ENCODE results near the gene KIF26B.

The KIF26B gene

DNA sequence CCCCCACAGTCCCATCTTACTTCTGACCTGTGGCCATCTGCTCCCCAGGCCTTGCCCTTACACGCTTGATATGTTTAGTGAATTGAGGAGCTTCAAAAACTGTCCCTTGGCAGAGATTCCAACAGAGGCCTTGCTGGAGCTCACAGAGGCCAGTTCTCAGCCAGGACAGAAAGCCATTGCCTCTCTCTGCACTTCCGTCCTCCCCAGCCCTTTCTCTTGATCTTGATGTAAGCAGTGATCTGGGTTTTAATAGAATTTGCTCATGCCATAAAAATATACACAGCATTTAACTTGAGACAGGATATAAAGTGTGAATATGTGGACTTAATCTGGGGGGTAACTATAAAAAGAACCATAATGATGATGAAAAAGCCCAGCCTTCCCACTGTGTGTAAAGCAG, 453.5 kb downstream of the KIF26B start:
- no peak for FAIRE-seq

DNA sequence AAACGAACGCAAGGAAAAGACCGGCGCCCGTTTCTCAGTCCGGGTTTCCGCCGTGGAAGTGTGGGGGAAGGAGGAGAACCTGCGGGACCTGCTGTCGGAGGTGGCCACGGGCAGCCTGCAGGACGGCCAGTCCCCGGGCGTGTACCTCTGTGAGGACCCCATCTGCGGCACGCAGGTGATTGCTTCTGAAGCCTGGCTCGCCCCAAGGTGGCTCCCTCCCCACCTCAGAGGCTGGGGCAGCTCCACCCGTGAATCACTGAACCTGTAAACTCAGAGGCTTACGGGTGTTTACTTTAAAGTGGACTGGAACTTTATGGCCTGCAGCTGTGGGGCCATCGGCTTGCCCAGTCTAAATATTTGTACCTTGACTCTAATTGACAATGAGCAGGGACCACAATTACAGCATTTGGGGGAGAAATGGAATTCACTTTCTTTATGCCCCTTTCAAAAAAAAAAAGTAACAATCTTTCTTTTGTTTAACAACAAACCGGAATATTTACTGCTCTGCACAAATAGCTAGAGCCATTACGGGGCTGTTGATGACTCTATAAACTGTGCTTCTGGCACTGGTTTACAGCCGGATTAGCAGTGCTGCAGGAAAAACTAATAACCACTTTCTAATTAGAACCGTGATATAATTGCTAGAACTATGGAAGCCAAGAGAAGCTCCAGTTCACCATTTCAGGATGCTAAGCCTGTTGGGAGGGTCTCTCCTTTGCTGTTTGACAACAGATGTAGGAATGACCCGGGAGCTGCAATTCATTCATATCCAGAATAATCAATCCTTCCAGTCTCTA, 454.8 kb downstream of the KIF26B start:
- no peak for FAIRE-seq

DNA sequence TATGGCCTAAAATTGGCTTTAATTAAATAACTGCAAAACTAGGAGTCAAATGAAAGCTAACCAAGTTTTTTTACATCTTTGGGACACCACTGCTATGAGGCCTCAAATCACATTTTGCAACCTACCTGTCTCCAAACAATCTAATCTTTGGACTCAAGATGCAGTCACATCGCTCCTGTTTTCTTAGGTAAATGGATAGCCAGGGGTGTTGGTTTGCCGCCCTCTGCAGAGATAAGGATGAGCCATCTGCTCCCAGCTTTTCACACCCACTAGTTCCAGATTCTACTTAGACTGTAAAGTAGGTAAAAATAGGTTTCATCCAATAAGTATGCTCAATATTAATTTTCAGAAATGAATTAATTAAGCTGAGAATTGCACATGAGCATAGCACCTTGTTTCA, 456.5 kb downstream of the KIF26B start:
- FAIRE-seq: no peak

DNA sequence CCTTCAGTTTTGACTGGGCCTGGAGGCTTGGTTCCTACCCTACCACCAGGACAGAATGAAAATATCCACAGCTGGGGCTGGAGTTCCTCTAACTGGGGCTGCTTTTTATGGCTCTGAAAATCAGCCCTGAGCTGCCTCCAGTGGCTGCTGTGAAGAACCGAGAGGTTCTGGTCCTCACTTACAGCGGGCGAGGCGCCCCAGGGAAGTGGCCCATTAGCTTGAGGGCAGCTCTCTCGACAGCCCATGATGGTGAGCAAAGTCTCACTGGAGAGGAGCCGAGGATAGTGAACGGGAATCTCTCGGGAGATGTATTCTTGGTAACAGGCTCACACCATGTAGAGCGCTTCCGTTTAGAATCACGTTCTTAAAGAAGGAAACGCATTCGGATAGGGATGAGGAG, 459.7 kb downstream of the KIF26B start:
- no peak for FAIRE-seq

DNA sequence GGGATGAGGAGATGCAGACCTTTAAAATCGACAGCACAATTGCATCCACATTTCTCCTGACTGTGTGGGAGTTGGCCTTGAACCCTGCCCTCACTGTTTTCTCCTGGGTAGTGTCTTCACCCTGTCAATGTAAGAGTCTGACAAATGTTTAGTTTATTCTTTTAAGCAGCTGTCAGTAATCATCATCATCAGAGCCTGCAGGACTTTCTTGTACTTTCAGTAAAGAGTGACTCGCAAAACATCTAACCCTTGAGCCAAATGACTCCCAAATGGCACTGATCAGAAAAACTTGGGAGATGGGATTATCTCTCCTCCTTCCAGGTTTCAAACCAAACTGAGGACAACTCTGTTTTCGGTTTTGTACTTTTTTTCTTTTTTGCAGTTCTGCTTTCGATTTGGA, 460.2 kb downstream of the KIF26B start:
- no peak for FAIRE-seq

DNA sequence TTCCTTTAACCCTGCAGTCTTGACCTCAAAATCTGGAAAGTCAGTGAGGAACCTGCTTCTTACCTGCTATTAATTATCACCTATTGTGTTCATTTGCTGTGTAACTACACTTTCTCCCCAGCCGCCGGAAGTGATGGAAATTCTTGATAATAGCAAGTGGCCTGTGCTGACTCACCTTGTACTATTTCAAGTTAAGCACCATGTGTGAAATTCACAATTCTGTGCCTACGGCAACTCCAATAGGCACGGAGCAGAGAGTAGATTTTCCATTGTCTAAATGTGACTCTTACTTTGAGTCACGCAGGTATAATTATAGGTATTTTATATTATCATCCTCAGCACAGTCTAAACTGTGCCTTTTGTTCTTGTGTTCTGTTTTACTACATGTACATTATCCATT, 466.8 kb downstream of the KIF26B start:
- FAIRE-seq: no peak

DNA sequence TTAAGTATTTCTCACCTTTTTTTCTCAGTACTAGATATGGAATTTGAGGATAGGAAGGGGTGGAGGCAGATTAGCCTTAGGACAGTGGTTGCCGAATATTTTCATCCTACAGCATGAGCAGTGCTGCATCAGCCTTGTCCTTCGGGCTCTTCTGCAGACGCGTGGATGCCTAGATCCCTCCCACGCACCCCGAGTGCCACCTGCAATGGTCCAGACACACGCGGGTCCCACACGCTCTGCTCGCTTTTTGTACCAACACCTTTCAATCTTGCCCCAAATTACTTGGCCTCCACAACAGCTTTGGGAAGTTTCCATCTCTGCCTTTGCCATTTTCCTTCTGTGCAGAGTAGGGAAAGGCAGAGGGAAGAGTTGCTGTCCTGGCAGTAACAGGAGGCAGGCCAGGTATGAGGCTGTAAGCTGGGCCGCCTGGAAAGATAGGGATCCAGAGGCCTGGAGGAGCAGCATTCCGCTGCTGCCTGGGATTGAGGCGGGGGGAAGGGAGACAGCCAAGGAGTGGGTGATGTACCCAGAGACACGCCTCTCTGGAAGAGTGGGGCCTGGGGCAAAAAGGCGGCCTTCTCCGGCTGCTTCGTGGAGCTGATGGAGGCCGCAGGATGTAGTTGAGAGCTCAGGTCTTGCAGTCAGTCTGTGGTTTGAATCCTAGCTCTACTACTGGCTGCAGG, 467.7 kb downstream of the KIF26B start:
- FAIRE-seq: no peak

DNA sequence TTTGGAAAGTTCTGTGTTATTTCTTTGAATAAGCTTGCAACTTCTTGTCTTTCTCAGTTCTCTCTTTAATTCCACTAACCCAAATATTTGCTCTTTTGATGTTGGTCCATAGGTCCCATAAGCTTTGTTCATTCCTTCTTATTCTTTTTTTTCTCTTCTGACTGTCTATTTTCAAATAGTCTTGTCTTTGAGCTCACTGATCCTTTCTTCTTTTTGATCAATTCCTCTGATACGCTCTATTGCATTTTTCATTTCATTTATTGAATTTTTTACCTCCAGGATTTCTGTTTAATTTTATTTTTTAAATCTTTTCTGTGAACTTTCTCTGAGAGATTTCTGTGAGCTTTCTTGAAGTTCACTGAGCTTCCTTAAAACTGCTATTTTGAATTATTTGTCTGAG, 486.6 kb downstream of the KIF26B start:
- FAIRE-seq: no peak

DNA sequence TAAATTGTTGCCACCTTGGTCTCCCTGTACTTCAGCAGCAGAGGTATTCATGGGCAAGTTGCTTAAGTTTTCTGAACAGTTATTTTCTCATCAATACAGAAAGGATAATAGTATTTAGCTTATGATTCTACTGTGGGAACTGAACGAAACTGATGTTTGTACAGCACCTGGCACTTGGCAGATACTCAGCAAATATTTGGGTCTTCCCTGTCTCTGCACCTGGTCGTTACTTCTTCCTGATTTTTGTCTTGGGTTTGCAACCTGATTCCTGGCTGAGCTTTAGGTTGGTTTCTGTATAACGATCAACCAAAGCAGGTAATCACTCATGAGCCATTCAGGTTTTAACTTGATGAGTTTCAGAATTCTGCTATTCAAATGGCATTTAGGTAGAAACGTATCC, 490.6 kb downstream of the KIF26B start:
- FAIRE-seq: no peak

DNA sequence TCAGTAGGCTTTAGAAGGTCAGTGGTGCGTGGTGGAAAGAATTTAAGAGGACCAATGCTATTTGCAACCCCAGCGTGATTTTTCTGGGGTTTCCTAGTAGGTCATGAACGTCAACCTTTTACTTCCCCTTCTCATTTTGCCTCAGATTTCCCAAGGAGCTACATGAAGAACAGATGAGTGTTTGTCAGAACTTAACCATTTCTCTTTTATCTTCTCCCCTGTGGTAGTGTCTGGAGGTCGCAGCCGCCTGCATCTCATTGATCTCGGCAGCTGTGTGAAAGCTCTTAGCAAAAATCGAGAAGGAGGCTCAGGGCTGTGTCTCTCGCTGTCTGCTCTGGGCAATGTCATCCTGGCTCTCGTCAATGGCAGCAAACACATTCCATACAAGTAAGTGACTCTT, 491.1 kb downstream of the KIF26B start:
- FAIRE-seq: no peak

DNA sequence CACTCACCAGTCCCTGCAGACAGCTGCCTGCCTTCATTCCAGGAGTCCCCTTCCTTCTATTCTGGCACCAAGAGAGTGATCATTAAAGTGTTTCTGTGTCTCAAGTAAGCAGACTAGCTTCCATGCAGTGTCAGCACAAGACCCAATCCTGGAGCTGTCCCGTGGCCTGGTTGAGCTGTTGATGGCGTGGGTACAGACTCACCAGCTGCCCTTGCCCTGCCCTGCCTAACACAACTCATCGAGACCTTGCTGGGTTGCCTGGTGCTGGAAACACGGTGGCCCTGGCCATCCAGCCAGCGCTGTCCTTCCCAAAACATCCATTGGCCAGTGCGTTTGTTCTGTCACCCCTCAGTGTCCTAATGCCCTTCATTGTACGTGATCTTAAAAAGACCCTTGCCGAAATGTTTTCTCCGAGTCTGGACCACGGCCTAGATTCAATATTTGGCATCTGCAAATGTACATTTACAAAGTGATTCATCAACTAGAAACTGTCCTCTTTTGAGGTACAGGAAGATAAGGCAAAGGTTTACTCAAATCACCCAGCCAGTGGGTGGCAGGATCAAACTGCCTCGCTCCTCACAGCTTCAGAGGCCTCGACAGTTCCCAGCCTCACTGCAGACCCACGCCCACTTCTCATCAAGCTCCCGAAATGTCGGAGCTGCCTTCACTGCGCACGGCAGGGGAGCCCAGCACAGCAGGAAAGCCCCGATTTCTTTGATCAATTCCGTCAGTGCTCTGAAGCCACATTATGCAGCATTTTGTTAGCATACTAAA, 494.2 kb downstream of the KIF26B start:
- no peak for FAIRE-seq

DNA sequence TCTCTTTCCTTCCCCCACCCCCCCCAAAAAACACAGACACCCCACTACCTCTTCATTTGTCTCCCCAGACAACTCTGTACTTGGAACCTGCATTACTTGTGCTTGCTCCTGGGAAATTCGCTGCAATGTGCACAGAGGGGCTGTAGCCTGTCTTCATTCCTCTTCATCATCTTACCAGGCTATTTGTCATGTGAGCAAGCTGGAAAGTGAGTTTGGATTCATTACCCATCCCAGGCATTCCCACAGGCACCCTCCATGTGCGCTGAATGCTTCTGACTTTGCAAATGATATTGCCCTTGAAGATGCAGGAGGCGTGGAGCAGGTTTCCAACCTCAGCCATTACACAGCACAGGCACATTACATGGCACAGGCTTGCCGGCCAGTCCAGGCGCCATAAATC, 494.9 kb downstream of the KIF26B start:
- no peak for FAIRE-seq

DNA sequence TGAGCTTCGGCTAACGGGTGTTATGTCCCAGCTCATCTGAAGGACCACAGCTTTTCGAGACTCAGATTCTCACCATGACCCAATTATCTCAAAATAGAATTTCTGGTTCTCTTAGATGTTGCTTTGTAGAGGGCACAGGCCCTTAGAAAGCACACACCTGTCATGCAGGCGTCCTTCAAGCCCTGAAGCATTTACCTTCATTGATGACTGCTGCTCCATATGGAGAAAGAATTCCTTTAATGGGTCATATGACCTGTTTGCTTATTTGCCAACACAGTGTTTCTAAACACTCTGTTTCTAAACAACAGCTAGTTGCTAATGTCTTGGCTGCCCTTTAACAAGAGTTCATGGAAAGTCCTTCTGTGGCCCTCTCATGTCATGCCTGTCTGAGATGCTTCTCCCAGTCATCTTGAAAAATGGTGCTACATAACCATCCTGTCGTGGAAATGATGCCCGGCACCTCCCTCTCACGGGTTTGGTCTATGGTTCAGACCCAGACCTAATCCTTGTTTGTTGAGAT, 495.7 kb downstream of the KIF26B start:
- FAIRE-seq: no peak

DNA sequence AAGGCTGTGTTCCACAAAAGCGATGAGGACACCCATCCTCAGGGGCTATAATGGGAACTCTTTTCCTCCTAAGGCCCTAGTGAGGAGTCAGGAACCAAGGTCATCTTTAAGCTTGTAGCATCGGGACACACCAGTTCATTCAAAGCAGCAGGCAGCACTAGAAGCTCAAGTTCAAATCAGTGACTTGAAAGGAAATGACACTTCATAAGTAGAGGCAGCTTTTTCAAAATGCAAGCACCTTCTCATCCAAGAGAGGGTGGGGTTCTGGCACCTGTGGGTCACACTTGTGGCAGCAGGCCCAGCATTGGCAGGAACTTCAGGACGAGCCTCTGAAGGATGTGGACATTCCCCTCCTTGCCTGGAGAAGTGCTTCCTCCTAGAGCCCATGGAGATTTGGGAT, 496.3 kb downstream of the KIF26B start:
- FAIRE-seq: no peak

DNA sequence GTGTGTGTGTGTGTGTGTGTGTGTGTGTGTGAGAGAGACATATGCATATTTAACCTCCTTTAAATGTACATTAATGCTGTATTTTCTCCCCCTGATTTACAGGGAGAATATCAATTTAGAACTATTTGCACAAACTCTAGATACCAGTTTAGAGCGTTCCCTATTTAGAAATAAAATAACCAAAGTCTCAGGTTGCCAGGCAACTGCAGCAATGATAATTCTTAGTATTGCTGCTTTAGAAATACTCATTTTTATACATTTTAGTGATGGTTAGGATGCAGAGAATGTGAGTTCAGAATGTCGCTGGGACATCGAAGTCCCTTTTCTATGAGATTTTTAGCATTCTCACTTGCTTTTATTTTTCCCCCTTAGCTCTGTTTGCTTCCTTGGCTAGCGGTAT, 497.3 kb downstream of the KIF26B start:
- no peak for FAIRE-seq

DNA sequence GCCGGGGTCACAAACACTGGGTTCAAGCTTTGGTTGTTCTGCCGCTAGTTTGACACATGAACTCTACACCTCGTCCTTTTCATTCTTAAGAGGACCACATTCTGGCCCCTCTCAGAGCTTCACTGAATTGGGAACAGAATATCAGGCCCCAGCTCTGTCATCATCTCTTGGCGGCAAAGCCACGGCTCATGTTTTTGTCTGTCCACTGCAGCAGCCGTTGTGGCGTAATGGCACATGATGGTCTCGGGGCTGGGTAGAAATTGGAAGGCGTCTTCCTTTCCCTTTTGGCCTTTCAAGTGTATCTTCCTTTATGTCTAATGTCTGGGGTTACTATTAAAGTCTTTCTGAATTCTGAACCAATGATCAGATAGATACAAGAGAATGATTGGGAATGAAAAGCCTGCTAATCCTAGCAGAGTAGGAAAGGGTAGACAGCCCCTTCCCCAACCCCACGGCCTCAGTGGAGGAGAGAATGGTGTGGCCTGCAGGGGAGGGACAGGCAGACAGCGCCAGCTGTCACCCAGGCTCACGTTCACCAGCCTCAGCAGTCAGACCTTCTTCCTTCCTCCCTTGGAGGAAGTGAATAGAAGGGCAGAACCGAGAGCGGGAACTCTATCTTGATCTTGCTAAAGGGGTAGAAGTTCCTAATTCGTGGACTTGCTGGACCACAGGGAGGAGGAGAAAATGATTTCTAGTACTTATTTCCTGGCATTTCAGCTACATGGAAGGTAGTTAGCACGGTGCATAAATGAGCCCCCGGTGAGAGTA, 498.1 kb downstream of the KIF26B start:
- no peak for FAIRE-seq

DNA sequence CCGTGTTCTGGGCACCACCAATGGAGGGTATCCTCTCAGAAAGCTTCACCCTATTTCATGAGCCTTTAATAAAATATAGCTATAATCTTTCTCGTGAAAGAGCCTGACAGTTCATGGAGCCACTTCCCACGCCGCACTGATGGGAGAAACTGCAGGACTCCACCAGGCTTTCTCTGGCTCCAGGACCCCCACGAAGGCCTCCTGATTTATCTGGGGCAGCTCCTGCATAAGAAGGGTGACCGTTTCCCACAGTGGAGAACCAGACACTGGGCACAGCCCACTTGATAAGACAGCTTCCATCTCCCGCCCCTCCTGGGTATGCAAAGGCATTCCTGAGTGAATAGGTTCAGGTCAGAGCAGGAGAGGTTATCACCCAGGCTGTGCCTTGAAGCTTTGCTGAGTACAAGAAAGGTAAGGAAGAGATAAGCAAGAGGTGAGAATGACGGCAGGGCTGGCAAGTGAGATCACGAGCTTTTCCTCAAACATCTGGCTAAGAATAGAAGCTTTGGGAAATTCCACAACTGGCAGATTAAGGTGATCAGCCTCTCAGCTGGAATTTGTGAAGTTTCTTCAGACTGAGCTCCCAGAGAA, 499.8 kb downstream of the KIF26B start:
- no peak for FAIRE-seq

DNA sequence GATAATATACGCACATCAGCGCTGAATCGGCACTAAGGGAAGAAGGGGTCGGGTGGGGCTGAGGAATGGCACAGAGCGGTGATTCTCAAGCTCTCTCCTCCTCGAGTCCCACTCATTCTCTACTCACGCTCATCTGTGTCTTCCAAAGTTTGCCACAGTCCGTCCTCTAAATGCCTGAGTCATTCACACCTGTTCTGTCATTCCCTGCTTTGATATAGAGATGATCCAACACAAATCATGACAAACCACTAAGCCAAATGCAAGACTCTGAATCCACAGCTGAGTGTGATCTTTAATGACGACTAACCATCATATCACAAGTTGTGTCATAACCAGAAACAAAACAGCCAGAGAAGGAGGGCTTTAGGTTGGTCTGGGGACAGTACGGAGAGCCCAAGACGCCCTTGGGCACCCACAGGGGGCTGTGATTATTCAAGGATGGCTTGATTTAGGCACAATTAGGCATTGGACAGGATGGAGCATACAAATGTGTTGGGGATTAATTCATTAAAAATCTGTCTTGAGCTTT, 501.5 kb downstream of the KIF26B start:
- FAIRE-seq: no peak

DNA sequence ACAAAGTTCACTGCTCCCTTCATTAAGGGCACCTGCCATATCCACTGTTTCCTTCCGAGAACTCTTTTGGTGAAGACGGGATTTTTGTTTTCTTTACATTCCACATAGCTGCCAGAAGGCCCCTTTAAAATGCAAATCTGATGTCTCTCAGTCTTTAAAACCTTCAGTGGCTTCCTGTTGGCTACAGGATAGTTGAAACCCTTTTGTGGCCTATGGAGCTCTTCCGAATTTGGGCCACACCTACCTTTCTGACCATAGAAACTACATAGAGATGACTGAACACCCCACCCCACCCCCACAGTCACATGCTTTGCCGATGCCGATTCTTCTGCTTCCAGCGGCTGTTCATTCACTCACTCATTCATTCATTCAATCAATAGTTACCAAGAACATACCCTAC, 502.6 kb downstream of the KIF26B start:
- no peak for FAIRE-seq

DNA sequence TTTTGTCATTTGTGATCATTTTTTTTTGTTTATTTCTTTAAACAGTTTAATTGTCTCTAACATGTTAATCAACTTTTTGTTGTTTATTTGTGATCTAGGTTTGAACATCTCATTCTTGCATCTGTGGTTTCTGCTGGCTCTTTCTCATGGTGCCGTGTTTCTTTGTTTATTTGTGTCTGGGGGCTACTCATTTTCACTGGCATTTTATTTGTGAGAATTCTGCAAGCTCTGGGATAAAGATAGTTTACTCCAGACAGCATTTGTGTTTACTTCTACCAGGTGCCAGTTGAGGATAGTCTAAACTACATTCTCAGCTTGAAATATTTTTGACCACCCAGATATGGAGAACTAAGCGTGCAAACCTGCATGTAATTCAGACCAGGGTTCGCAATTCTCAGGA, 508.6 kb downstream of the KIF26B start:
- no peak for FAIRE-seq

DNA sequence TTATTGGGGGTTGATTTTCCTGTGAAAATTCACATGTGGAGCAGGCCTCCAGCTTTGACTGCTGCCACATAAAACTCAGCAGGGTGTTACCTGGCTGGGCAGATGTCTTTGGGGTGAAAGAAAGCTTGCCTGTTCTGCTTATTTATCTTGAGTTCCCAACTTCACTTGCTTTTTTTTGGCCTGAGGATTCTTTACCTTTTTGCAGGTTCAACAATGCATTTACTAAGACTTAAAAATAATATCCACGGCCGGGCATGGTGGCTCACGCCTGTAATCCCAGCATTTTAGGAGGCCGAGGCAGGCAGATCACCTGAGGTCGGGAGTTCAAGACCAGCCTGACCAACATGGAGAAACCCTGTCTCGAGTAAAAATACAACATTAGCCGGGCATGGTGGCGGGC, 509.1 kb downstream of the KIF26B start:
- no peak for FAIRE-seq

DNA sequence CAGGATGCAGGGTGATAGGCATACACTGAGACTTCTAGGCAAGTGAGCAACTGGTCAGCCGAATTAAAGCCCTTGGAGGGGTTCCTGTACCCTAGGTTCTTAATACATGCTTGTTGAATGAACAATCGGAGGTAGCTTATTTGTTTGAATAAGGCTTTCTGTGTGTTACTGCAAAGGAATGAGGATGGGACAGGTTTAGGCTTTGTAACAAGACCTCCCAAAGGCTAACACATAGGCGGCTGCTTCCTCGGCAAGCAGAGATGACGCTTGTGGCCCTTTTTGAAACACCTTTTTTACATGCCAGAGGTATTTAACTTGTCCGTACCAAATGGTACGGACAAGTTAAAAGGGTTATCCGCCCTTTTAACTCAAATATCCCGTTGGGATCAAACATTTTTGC, 511.6 kb downstream of the KIF26B start:
- no peak for FAIRE-seq
